ENCODE data around the gene GRIN2B. TPM values are rescaled to one million over a fixed set of nuclear protein-coding genes. Genes with fewer than 3 reads are reported as not detected.

GRIN2B gene
- total and polyA plus RNA-seq, 5 donors from 2014 or later, result not detected

- H3K4me1 Mint-ChIP-seq, result no peaks in the 10 kb centered on the region
- peak in 1 of 3 donors; percentile 10 for DNase-seq
- H3K9me3 Mint-ChIP-seq, result peaks cover 0 to 10% (median 4%) of the 10 kb centered on the region in 7 donors
- Histone ChIP-seq H3K36me3 (ENCODE audit: control insufficient read depth, insufficient read depth, low read length) (no peaks in the 10 kb centered on the region), H3K9me3 (ENCODE audit: control insufficient read depth in 2 of 2, low read length in 2 of 2) (no peaks in the 10 kb centered on the region), H3K27ac (ENCODE audit: insufficient read depth, low read length, poor library complexity, severe bottlenecking) (no peak overlapping the region), H3K4me3 (ENCODE audit: low read depth, low read length) (no peak overlapping the region), H3K27me3 (ENCODE audit: control insufficient read depth, insufficient read depth, low read length) (no peaks in the 10 kb centered on the region), H3K4me1 (ENCODE audit: control insufficient read depth, insufficient read depth, low read length, poor library complexity, severe bottlenecking) (no peaks in the 10 kb centered on the region)
- ATAC-seq (ENCODE audit: low read depth in 2 of 2), result no peak
- H3K27ac Mint-ChIP-seq, result no peak overlapping the region
- H3K4me3 Mint-ChIP-seq, result no peak overlapping the region
- peaks cover 4% of the 10 kb centered on the region for H3K27me3 Mint-ChIP-seq
- no peaks in the 10 kb centered on the region for H3K36me3 Mint-ChIP-seq
Observed at GRCh38 chr12:13941258-13942249, 39.8 kb downstream of the GRIN2B start.

- H3K4me1 Mint-ChIP-seq, result no peaks in the 10 kb centered on the region
- ATAC-seq (ENCODE audit: low read depth in 2 of 2) (no peak), DNase-seq (no peak)
Observed at GRCh38 chr12:13940335-13940865, 41.0 kb downstream of the GRIN2B start.

GRCh38 chr12:13937735-13938134 lies 43.7 kb downstream of the GRIN2B start:
- Histone ChIP-seq H3K27ac (ENCODE audit: insufficient read depth, low read length, poor library complexity, severe bottlenecking) (no peak overlapping the region), H3K36me3 (ENCODE audit: control insufficient read depth, insufficient read depth, low read length) (no peaks in the 10 kb centered on the region), H3K4me3 (ENCODE audit: low read depth, low read length) (no peak overlapping the region), H3K27me3 (ENCODE audit: control insufficient read depth, insufficient read depth, low read length) (no peaks in the 10 kb centered on the region), H3K9me3 (ENCODE audit: control insufficient read depth in 2 of 2, low read length in 2 of 2) (no peaks in the 10 kb centered on the region), H3K4me1 (ENCODE audit: control insufficient read depth, insufficient read depth, low read length, poor library complexity, severe bottlenecking) (no peaks in the 10 kb centered on the region)
- no peak for ATAC-seq (ENCODE audit: low read depth in 2 of 2)
- no peak for DNase-seq
- Mint-ChIP-seq H3K27ac (no peak overlapping the region), H3K4me3 (no peak overlapping the region), H3K36me3 (no peaks in the 10 kb centered on the region), H3K9me3 (peaks cover 0 to 14% (median 4%) of the 10 kb centered on the region in 7 donors), H3K27me3 (peaks cover 4% of the 10 kb centered on the region), H3K4me1 (no peaks in the 10 kb centered on the region)

More at GRCh38 chr12:13940335-13940865, 41.0 kb downstream of the GRIN2B start:
- Histone ChIP-seq H3K9me3 (ENCODE audit: control insufficient read depth in 2 of 2, low read length in 2 of 2) (no peaks in the 10 kb centered on the region), H3K36me3 (ENCODE audit: control insufficient read depth, insufficient read depth, low read length) (no peaks in the 10 kb centered on the region), H3K4me3 (ENCODE audit: low read depth, low read length) (no peak overlapping the region), H3K27ac (ENCODE audit: insufficient read depth, low read length, poor library complexity, severe bottlenecking) (no peak overlapping the region), H3K27me3 (ENCODE audit: control insufficient read depth, insufficient read depth, low read length) (no peaks in the 10 kb centered on the region), H3K4me1 (ENCODE audit: control insufficient read depth, insufficient read depth, low read length, poor library complexity, severe bottlenecking) (no peaks in the 10 kb centered on the region)
- H3K9me3 Mint-ChIP-seq, result peaks cover 0 to 14% (median 4%) of the 10 kb centered on the region in 7 donors
- no peak overlapping the region for H3K27ac Mint-ChIP-seq
- H3K4me3 Mint-ChIP-seq, result no peak overlapping the region
- peaks cover 4% of the 10 kb centered on the region for H3K27me3 Mint-ChIP-seq
- H3K36me3 Mint-ChIP-seq, result no peaks in the 10 kb centered on the region

- no peaks in the 10 kb centered on the region for H3K4me1 ChIP-seq (ENCODE audit: control insufficient read depth, insufficient read depth, low read length, poor library complexity, severe bottlenecking)
- Mint-ChIP-seq H3K9me3 (peaks cover 0 to 14% (median 4%) of the 10 kb centered on the region in 7 donors), H3K4me3 (no peak overlapping the region), H3K27ac (no peak overlapping the region), H3K4me1 (no peaks in the 10 kb centered on the region), H3K36me3 (no peaks in the 10 kb centered on the region), H3K27me3 (peaks cover 4% of the 10 kb centered on the region)
- no peaks in the 10 kb centered on the region for H3K9me3 ChIP-seq (ENCODE audit: control insufficient read depth in 2 of 2, low read length in 2 of 2)
- ATAC-seq (ENCODE audit: low read depth in 2 of 2), result no peak
- H3K36me3 ChIP-seq (ENCODE audit: control insufficient read depth, insufficient read depth, low read length), result no peaks in the 10 kb centered on the region
- no peak for DNase-seq
- no peaks in the 10 kb centered on the region for H3K27me3 ChIP-seq (ENCODE audit: control insufficient read depth, insufficient read depth, low read length)
- no peak overlapping the region for H3K4me3 ChIP-seq (ENCODE audit: low read depth, low read length)
- H3K27ac ChIP-seq (ENCODE audit: insufficient read depth, low read length, poor library complexity, severe bottlenecking), result no peak overlapping the region
Observed at GRCh38 chr12:13935169-13935568, 46.2 kb downstream of the GRIN2B start.
